Measurements from ENCODE around the gene NUP85. TPM values are rescaled to one million over a fixed set of nuclear protein-coding genes. Genes with fewer than 3 reads are reported as not detected.

NUP85 gene
- total and polyA plus RNA-seq, 2 experiments from 2014 or later, result 26.2 to 44.0 TPM

DNA sequence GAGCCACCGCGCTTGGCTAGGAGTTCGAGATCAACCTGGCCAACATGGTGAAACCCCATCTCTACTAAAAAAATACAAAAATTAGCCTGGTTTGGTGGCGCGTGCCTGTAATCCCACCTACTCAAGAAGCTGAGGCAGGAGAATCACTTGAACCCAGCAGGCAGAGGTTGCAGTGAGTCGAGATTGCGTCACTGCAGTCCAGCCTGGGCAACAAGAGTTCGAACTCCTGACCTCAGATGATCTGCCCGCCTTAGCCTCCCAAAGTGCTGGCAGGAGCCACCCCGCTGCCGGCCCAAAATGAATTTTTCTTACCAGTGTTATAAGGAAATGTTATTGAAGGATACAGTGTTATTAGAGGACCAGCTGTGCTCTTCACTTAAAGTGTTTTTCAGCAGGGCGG, 2.3 kb downstream of the NUP85 start:
- no peak overlapping the region for H3K4me3 ChIP-seq
- no peaks in the 10 kb centered on the region for H3K27me3 ChIP-seq (replicated peaks; ENCODE audit: insufficient read depth)
- peaks cover 8% of the 10 kb centered on the region; the same call in 1 of the 2 replicates for H3K4me1 ChIP-seq (ENCODE audit: insufficient read depth)
- H3K9ac ChIP-seq, result no peak overlapping the region
- in situ Hi-C loops (cut with MboI), result no loop called here
- H3K79me2 ChIP-seq (ENCODE audit: insufficient read depth), result peaks cover 56% of the 10 kb centered on the region
- H3K4me2 ChIP-seq (ENCODE audit: unreplicated experiment), result no peak overlapping the region
- no peaks in the 10 kb centered on the region for H3K9me3 ChIP-seq (ENCODE audit: low read depth)
- peaks cover 23% of the 10 kb centered on the region for H3K36me3 ChIP-seq (ENCODE audit: low read depth)
- TF ChIP-seq EZH2 (IDR thresholded peaks at IDR 0.05; ENCODE audit: insufficient read depth, poor library complexity, severe bottlenecking) (no peak), EZH2phosphoT487 (IDR thresholded peaks at IDR 0.05; ENCODE audit: insufficient read depth, low read depth) (no peak)
- H3K9me2 ChIP-seq (ENCODE audit: insufficient read depth), result no peaks in the 10 kb centered on the region
- H4K20me1 ChIP-seq (ENCODE audit: insufficient read depth), result no peaks in the 10 kb centered on the region
- H3F3A ChIP-seq (ENCODE audit: insufficient read depth), result peaks cover 7% of the 10 kb centered on the region
- DNase-seq, result no peak
- H2AFZ ChIP-seq, result no peak overlapping the region
- H3K27ac ChIP-seq, result no peak overlapping the region
- WGBS, 2 experiments (ENCODE audit: low coverage in 1 of 2, low lambda C conversion rate in 2 of 2, missing lambda C conversion rate in 2 of 2), result 75 to 76% methylated on average over 12 of the region's 12 CpGs

DNA sequence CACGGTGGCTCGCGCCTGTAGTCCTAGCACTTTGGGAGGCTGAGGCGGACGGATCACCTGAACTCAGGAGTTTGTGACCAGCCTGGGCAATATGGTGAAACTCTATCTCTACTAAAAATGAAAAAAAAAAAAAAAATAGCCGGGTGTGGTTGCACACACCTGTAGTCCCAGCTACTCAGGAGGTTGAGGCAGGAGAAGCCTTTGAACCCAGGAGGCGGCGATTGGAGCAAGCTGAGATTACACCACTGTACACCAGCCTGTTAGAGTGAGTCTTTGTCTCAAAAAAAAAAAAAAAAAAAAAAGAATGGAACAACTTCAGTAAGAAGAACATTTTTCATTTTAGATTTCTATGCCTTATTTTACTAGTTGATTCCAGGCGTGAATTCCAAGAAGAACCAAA, 2.7 kb downstream of the NUP85 start:
- WGBS, 2 experiments (ENCODE audit: low coverage in 1 of 2, low lambda C conversion rate in 2 of 2, missing lambda C conversion rate in 2 of 2), result 81 to 92% methylated on average over 8 to 9 of the region's 9 CpGs
- Histone ChIP-seq H3F3A (ENCODE audit: insufficient read depth) (peaks cover 7% of the 10 kb centered on the region), H3K27ac (no peak overlapping the region), H3K36me3 (ENCODE audit: low read depth) (peaks cover 27% of the 10 kb centered on the region), H3K4me2 (ENCODE audit: unreplicated experiment) (no peak overlapping the region), H3K9me2 (ENCODE audit: insufficient read depth) (no peaks in the 10 kb centered on the region), H3K4me3 (no peak overlapping the region), H3K79me2 (ENCODE audit: insufficient read depth) (peaks cover 56% of the 10 kb centered on the region), H2AFZ (no peak overlapping the region), H3K9ac (no peak overlapping the region), H3K9me3 (ENCODE audit: low read depth) (no peaks in the 10 kb centered on the region), H3K27me3 (replicated peaks; ENCODE audit: insufficient read depth) (no peaks in the 10 kb centered on the region), H3K4me1 (ENCODE audit: insufficient read depth) (peaks cover 8% of the 10 kb centered on the region; the same call in 1 of the 2 replicates), H4K20me1 (ENCODE audit: insufficient read depth) (no peaks in the 10 kb centered on the region)
- DNase-seq, result no peak
- TF ChIP-seq EZH2 (IDR thresholded peaks at IDR 0.05; ENCODE audit: insufficient read depth, poor library complexity, severe bottlenecking) (no peak), EZH2phosphoT487 (IDR thresholded peaks at IDR 0.05; ENCODE audit: insufficient read depth, low read depth) (no peak)
- in situ Hi-C loops (cut with MboI), result no loop called here

DNA sequence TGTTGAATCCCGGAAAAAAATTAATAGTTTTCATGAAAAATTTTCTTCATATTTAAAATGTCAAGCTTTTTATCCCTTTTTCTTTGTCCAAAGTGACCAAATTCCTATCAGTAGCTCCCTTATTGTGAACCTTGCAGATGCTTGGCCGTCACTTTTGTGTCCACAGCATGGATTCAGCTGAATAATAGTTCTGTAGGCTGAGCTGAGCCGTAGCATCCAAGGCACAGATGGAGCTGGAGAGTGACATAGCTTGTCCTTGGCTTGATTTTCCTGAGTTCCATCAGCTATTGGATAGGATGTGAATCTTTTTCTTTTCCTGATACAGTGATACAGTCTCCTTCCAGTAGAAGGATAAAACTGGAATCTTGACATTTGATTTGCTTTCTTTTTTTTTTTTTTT, 3.6 kb downstream of the NUP85 start:
- Histone ChIP-seq H3K4me2 (ENCODE audit: unreplicated experiment) (no peak overlapping the region), H3K4me3 (no peak overlapping the region), H3K27ac (no peak overlapping the region), H3K9me2 (ENCODE audit: insufficient read depth) (no peaks in the 10 kb centered on the region), H2AFZ (no peak overlapping the region), H4K20me1 (ENCODE audit: insufficient read depth) (no peaks in the 10 kb centered on the region), H3K9ac (no peak overlapping the region), H3K36me3 (ENCODE audit: low read depth) (peaks cover 33% of the 10 kb centered on the region), H3K27me3 (replicated peaks; ENCODE audit: insufficient read depth) (no peaks in the 10 kb centered on the region), H3K9me3 (ENCODE audit: low read depth) (no peaks in the 10 kb centered on the region), H3F3A (ENCODE audit: insufficient read depth) (peaks cover 5% of the 10 kb centered on the region), H3K4me1 (ENCODE audit: insufficient read depth) (peaks cover 8% of the 10 kb centered on the region; the same call in 1 of the 2 replicates), H3K79me2 (ENCODE audit: insufficient read depth) (peaks cover 56% of the 10 kb centered on the region)
- TF ChIP-seq EZH2 (IDR thresholded peaks at IDR 0.05; ENCODE audit: insufficient read depth, poor library complexity, severe bottlenecking) (no peak), EZH2phosphoT487 (IDR thresholded peaks at IDR 0.05; ENCODE audit: insufficient read depth, low read depth) (no peak)
- 80 to 84% methylated on average over 3 of the region's 3 CpGs for WGBS, 2 experiments (ENCODE audit: low coverage in 1 of 2, low lambda C conversion rate in 2 of 2, missing lambda C conversion rate in 2 of 2)
- DNase-seq, result no peak
- in situ Hi-C loops (cut with MboI), result no loop called here

DNA sequence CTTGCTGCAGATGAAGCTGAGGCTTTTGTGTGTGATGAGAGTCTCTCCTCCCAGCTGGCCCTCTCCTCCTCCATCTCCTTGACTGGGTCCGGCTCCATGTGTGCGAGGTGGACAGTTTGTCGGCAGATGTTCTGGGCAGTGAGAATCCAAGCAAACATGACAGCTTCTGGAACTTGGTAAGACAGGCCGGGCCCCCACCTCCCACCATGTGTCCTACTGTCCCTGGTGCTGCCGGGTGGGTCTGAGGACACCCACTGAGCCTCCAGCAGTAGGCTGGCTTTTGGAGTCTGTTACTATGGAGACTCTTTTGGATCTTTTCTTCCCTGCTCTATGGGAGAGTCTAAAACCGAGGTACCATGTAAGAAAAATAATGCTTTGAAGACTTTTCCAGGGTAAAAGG, 12.7 kb downstream of the NUP85 start:
- H3K36me3 ChIP-seq (ENCODE audit: low read depth), result peaks cover 33% of the 10 kb centered on the region; the same call in 1 of the 2 replicates
- H3K9ac ChIP-seq, result no peak overlapping the region
- H3K27ac ChIP-seq, result no peak overlapping the region
- in situ Hi-C loops (cut with MboI), result no loop called here
- 80 to 87% methylated on average over 6 of the region's 6 CpGs for WGBS, 2 experiments (ENCODE audit: low coverage in 1 of 2, low lambda C conversion rate in 2 of 2, missing lambda C conversion rate in 2 of 2)
- no peaks in the 10 kb centered on the region for H3K9me2 ChIP-seq (ENCODE audit: insufficient read depth)
- no peak overlapping the region for H3K4me2 ChIP-seq (ENCODE audit: unreplicated experiment)
- no peak for DNase-seq
- no peaks in the 10 kb centered on the region for H3K4me1 ChIP-seq (ENCODE audit: insufficient read depth)
- no peaks in the 10 kb centered on the region for H4K20me1 ChIP-seq (ENCODE audit: insufficient read depth)
- no peak overlapping the region for H3K4me3 ChIP-seq
- H2AFZ ChIP-seq, result no peak overlapping the region
- H3K9me3 ChIP-seq (ENCODE audit: low read depth), result no peaks in the 10 kb centered on the region
- H3F3A ChIP-seq (ENCODE audit: insufficient read depth), result no peaks in the 10 kb centered on the region
- TF ChIP-seq EZH2 (IDR thresholded peaks at IDR 0.05; ENCODE audit: insufficient read depth, poor library complexity, severe bottlenecking) (no peak), EZH2phosphoT487 (IDR thresholded peaks at IDR 0.05; ENCODE audit: insufficient read depth, low read depth) (no peak)
- no peaks in the 10 kb centered on the region for H3K27me3 ChIP-seq (replicated peaks; ENCODE audit: insufficient read depth)
- H3K79me2 ChIP-seq (ENCODE audit: insufficient read depth), result 0 out of 2 replicates have a peak, but pooled peaks cover 6% of the 10 kb centered on the region

DNA sequence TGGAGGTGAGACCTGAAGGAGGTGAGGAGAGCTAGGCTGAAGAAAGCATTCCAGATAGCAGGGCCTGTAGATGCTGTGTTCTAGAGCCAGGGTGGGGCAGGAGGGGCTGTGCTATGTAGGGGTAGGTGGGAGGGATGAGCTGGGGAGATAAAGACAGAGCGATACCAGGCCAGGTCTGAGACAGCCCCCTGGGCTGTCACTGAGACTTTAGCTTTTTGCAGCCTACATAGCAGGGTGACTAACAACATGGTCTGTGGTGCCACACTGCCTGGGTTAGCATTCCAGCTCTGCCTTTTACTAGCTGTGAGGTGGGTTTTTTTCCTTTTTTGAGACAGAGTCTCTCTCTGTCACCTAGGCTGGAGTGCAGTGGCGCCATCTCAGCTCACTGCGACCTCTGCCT, 14.3 kb downstream of the NUP85 start:
- Histone ChIP-seq H3K9ac (no peak overlapping the region), H3K36me3 (ENCODE audit: low read depth) (peaks cover 22% of the 10 kb centered on the region; the same call in 1 of the 2 replicates), H3K79me2 (ENCODE audit: insufficient read depth) (0 out of 2 replicates have a peak, but pooled peaks cover 6% of the 10 kb centered on the region), H2AFZ (no peak overlapping the region), H3K4me1 (ENCODE audit: insufficient read depth) (no peaks in the 10 kb centered on the region), H3K27me3 (replicated peaks; ENCODE audit: insufficient read depth) (no peaks in the 10 kb centered on the region), H3K4me2 (ENCODE audit: unreplicated experiment) (no peak overlapping the region), H3F3A (ENCODE audit: insufficient read depth) (no peaks in the 10 kb centered on the region), H3K9me2 (ENCODE audit: insufficient read depth) (no peaks in the 10 kb centered on the region), H3K9me3 (ENCODE audit: low read depth) (no peaks in the 10 kb centered on the region), H3K4me3 (no peak overlapping the region), H4K20me1 (ENCODE audit: insufficient read depth) (no peaks in the 10 kb centered on the region), H3K27ac (no peak overlapping the region)
- in situ Hi-C loops (cut with MboI), result no loop called here
- no peak for DNase-seq
- TF ChIP-seq EZH2 (IDR thresholded peaks at IDR 0.05; ENCODE audit: insufficient read depth, poor library complexity, severe bottlenecking), result no peak
- no peak for TF ChIP-seq EZH2phosphoT487 (IDR thresholded peaks at IDR 0.05; ENCODE audit: insufficient read depth, low read depth)
- 97 to 100% methylated on average over 3 of the region's 3 CpGs for WGBS, 2 experiments (ENCODE audit: low coverage in 1 of 2, low lambda C conversion rate in 2 of 2, missing lambda C conversion rate in 2 of 2)
